ENCODE results near the gene ABCG2. TPM values are rescaled to one million over a fixed set of nuclear protein-coding genes. Genes with fewer than 3 reads are reported as not detected.
A peak's percentile ranks its signal among the peaks of the same experiment; 100 is the strongest.

Gene ABCG2
- polyA plus RNA-seq, 5 donors: 10.5 to 24.4 (median 19.3) TPM

- DNase-seq: no peak
These were observed 88.4 kb downstream of the ABCG2 start for GRCh38 chr4:88070031-88070430.

GRCh38 chr4:88064410-88064809 is 94.0 kb downstream of the ABCG2 start:
- no peak for DNase-seq

- DNase-seq: no peak
These were observed 94.7 kb downstream of the ABCG2 start for GRCh38 chr4:88063634-88064296.

GRCh38 chr4:88062843-88063242 is 95.6 kb downstream of the ABCG2 start:
- no peak for DNase-seq

- DNase-seq: no peak
These were observed 96.1 kb downstream of the ABCG2 start for GRCh38 chr4:88062311-88062710.

- no peak for DNase-seq
These were observed 98.0 kb downstream of the ABCG2 start for GRCh38 chr4:88060431-88060830.

- DNase-seq: no peak
These were observed 98.7 kb downstream of the ABCG2 start for GRCh38 chr4:88059766-88060165.

- no peak for DNase-seq
These were observed 100.1 kb downstream of the ABCG2 start for GRCh38 chr4:88058295-88058694.

- peak; percentile 1 to 11 for DNase-seq
These were observed 103.5 kb downstream of the ABCG2 start for GRCh38 chr4:88054901-88055300.

GRCh38 chr4:88054229-88054628 is 104.2 kb downstream of the ABCG2 start:
- no peak for DNase-seq

- no peak for DNase-seq
These were observed 113.4 kb downstream of the ABCG2 start for GRCh38 chr4:88045021-88045420.

GRCh38 chr4:88043586-88044340 is 114.7 kb downstream of the ABCG2 start:
- no peak for DNase-seq

- DNase-seq: no peak
These were observed 115.4 kb downstream of the ABCG2 start for GRCh38 chr4:88043001-88043400.

- DNase-seq: no peak
These were observed 116.8 kb downstream of the ABCG2 start for GRCh38 chr4:88041626-88042025.

GRCh38 chr4:88040707-88041106 is 117.7 kb downstream of the ABCG2 start:
- no peak for DNase-seq

Other genes starting within 250 kb of the ABCG2 start
- gene SPP1, start 182.9 kb downstream of the ABCG2 start, polyA plus RNA-seq (ENCODE audit: insufficient read depth in 1 of 5, insufficient read length in 5 of 5, low replicate concordance in 1 of 5): 100 to 1,000 TPM in 2 of 5 donors, 10 to 100 TPM in 3; 48.2 to 249 (median 91.3) TPM
- 10 to 100 TPM; 45.5 to 72.4 (median 64.3) TPM for gene PKD2, start 151.0 kb downstream of the ABCG2 start, polyA plus RNA-seq (ENCODE audit: insufficient read depth in 1 of 5, insufficient read length in 5 of 5, low replicate concordance in 1 of 5)
- gene PPM1K, start 125.9 kb upstream of the ABCG2 start, polyA plus RNA-seq (ENCODE audit: insufficient read depth in 1 of 5, insufficient read length in 5 of 5, low replicate concordance in 1 of 5): 10 to 100 TPM; 13.3 to 26.8 (median 20.9) TPM
- 10 to 100 TPM; 10.2 to 14.6 (median 12.8) TPM for gene HERC6, start 220.2 kb upstream of the ABCG2 start, polyA plus RNA-seq (ENCODE audit: insufficient read depth in 1 of 5, insufficient read length in 5 of 5, low replicate concordance in 1 of 5)